Body of pancreas (tissue), 4 donors: ENCODE results near the gene CBR3. TPM values are rescaled to one million over a fixed set of nuclear protein-coding genes. Genes with fewer than 3 reads are reported as not detected.
A peak's percentile ranks its signal among the peaks of the same experiment; 100 is the strongest.

Experiments used
- ATAC-seq: fragments of 150-250 bp; one replicate; pipeline ENCODE4 v1.9.1; 2016
- DNase-seq, 4 donors: peaks; one replicate each; pipeline ENCODE4 v3.0.0-alpha.2; 2019
- H3K27ac ChIP-seq, 4 donors: fragments of 200-600 bp; sonication (generic); 1 replicate in 3 of 4; 2 replicates in 1 of 4; pipeline versions ENCODE4 v1.5.1 to v1.6.1; 2016 to 2019; ENCODE audit warnings: mild to moderate bottlenecking in 1 of 4, mixed read lengths in 1 of 4, moderate library complexity in 1 of 4
- H3K27me3 ChIP-seq, 2 donors: fragments of 200-600 bp; sonication (generic); one replicate each; pipeline ENCODE4 v1.6.0; 2016; ENCODE audit warnings: mild to moderate bottlenecking in 1 of 2
- H3K36me3 ChIP-seq, 2 donors: fragments of 200-600 bp; sonication (generic); replicated peaks in 1 of 2; 2 replicates each; pipeline ENCODE4 v1.5.1; 2016; ENCODE audit warnings: low read depth in 2 of 2; ENCODE audit not compliant: insufficient read depth in 1 of 2
- H3K4me1 ChIP-seq: fragments of 200-600 bp; sonication (generic); one replicate; pipeline ENCODE4 v1.6.0; 2016
- H3K4me3 ChIP-seq, 2 donors: fragments of 200-600 bp; sonication (generic); 1 replicate in 1 of 2; 2 replicates in 1 of 2; pipeline ENCODE4 v1.5.1; 2016 to 2019
- H3K9me3 ChIP-seq, 3 donors: fragments of 200-600 bp; sonication (generic); 1 replicate in 2 of 3; 2 replicates in 1 of 3; pipeline ENCODE4 v1.5.1; 2016
- CTCF ChIP-seq, 7 experiments: fragments of 450-650 bp in 4 of 7; fragments of 200-600 bp in 3 of 7; sonication (generic) in 3 of 7; IDR thresholded peaks; one replicate each; pipeline ENCODE4 v1.5.1; 2016 to 2019; ENCODE audit warnings: antibody characterized with exemption in 7 of 7
- POLR2A ChIP-seq, 3 donors: fragments of 450-650 bp; IDR thresholded peaks; one replicate each; pipeline ENCODE4 v1.6.1; 2016; ENCODE audit warnings: antibody characterized with exemption in 3 of 3, mild to moderate bottlenecking in 2 of 3
- WGBS, 2 donors: methylation state at CpG; one replicate each; pipeline ENCODE4 v1.1.5; 2017; 5-methylcytosine and 5-hydroxymethylcytosine counted together
- intact Hi-C: fragments of 100-400 bp; cut with DNase I; formaldehyde crosslinking; loops from one replicate; pipeline ENCODE4 v1.15.1; 2023
- total RNA-seq, 2 donors: library from RNA; depleted of rRNA; stranded (reverse); fragments of >200 nt; gene quantifications; one replicate each; pipeline ENCODE4 v1.1.0, GENCODE V29; 2016

The CBR3 gene
- total RNA-seq, 2 donors from 2014 or later, result 0.52 to 1.3 TPM

DNA sequence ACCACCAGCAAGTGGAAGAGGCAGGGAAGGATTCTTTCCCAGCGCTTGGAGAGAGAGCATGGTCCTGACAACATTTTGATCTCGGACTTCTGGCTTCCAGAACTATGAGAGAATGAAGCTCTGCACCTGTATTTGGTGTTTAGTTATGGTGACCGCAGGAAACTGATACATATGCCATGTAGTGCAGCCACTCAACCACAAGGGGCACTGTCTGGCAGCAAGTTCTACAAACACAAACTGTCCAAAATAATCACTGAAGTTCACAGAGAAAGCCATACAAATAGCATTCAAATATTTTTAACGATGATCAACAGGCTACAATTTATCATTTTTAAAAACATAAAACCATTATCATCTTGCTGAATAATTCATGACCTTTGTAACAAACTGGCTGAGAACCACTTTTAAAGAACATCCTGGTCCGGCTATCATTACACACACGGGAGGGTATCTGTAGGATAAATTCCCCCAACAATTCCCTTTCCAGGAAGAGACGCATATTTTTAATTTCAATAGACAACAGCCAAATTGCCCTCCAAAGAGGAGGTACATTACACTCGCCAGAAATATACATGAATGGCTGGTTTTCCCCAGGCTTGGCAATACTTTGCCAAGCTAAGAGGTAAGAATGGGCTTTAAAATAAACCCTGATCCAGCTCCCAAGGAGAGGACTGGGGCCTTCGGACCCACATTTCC lies 9.2 kb upstream of the CBR3 start:
- H3K27ac ChIP-seq, result no peak overlapping the region
- 26 to 28% methylated on average over 9 of the region's 9 CpGs for WGBS, 2 donors
- intact Hi-C loops, result no loop called here
- TF ChIP-seq POLR2A (IDR thresholded peaks at IDR 0.05) (no peak), CTCF (IDR thresholded peaks at IDR 0.05) (peak; percentile 73 to 89 (median 75))
- H3K27me3 ChIP-seq, result no peaks in the 10 kb centered on the region
- H3K4me3 ChIP-seq, result no peak overlapping the region
- ATAC-seq, result peak; percentile 66
- peak; percentile 61 to 75 (median 62) for DNase-seq
- no peaks in the 10 kb centered on the region for H3K9me3 ChIP-seq
- no peaks in the 10 kb centered on the region for H3K4me1 ChIP-seq
- no peaks in the 10 kb centered on the region for H3K36me3 ChIP-seq

GRCh38 chr21:36126208-36126565 lies 8.7 kb upstream of the CBR3 start:
- Histone ChIP-seq H3K9me3 (no peaks in the 10 kb centered on the region), H3K4me3 (no peak overlapping the region), H3K27me3 (no peaks in the 10 kb centered on the region), H3K36me3 (no peaks in the 10 kb centered on the region), H3K4me1 (no peaks in the 10 kb centered on the region), H3K27ac (no peak overlapping the region)
- intact Hi-C loops, result no loop called here
- DNase-seq (no peak), ATAC-seq (no peak)
- no peak for TF ChIP-seq CTCF (IDR thresholded peaks at IDR 0.05)
- no peak for TF ChIP-seq POLR2A (IDR thresholded peaks at IDR 0.05)

DNA sequence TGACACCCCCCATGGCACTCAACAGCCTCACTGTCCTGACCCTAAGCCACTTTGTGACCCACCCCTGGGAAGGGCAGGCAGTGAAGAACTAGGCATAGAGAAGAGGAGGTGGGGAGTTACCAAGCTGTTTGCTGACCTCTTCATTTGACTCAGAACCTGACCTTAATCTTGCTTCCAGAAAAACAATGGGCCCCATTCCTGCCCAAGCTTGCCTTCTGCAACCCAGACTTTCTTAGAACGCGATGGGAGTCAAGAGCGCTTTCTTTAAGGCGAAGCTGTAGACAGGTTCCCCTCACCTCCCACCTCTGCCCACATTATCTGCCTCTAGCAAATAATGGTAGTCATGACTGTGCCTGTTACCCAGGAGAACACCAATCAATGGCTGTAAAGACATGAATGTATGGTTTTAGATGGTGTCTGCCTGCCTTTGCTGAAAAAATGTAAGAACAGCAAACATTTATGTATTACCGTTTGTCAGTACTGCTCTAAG lies 8.2 kb upstream of the CBR3 start:
- H3K27ac ChIP-seq, result no peak overlapping the region
- no peaks in the 10 kb centered on the region for H3K36me3 ChIP-seq
- no peak for TF ChIP-seq CTCF (IDR thresholded peaks at IDR 0.05)
- no peak for TF ChIP-seq POLR2A (IDR thresholded peaks at IDR 0.05)
- intact Hi-C loops, result no loop called here
- DNase-seq, result no peak
- no peaks in the 10 kb centered on the region for H3K9me3 ChIP-seq
- no peaks in the 10 kb centered on the region for H3K4me1 ChIP-seq
- WGBS, 2 donors, result 88 to 89% methylated on average over 5 of the region's 5 CpGs
- H3K27me3 ChIP-seq, result no peaks in the 10 kb centered on the region
- no peak overlapping the region for H3K4me3 ChIP-seq
- ATAC-seq, result no peak

DNA sequence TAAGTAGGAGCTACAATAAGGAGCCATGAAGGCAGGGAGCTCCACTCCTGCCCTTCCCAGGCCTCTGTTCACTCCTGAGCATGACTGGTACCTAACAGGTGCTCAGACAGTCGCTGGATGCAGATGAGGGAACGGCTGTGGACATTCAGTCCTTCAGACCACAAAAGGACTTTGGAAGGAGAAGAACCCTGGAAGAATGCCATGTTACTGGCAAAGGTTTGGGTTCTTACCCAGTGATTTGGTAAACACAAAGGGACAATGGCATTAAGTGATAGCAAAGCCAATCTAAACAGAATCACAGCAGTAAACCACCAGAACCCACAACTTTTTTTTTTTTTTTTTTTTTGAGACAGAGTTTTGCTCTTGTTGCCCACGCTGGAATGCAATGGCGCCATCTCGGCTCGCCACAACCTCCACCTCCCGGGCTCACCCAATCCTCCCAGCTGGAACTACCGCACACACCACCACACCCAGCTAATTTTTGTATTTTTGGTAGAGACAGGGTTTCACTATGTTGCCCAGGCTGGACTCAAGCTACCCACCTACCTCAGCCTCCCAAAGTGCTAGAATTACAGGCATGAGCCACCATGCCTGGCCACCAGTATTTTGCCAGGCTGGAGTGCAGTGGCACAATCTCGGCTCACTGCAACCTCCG lies 7.5 kb upstream of the CBR3 start:
- Histone ChIP-seq H3K27ac (no peak overlapping the region), H3K4me1 (no peaks in the 10 kb centered on the region), H3K27me3 (no peaks in the 10 kb centered on the region), H3K36me3 (no peaks in the 10 kb centered on the region), H3K4me3 (no peak overlapping the region), H3K9me3 (no peaks in the 10 kb centered on the region)
- intact Hi-C loops, result no loop called here
- no peak for TF ChIP-seq POLR2A (IDR thresholded peaks at IDR 0.05)
- no peak for TF ChIP-seq CTCF (IDR thresholded peaks at IDR 0.05)
- no peak for ATAC-seq
- no peak for DNase-seq
- 82 to 84% methylated on average over 10 of the region's 10 CpGs for WGBS, 2 donors

- no peak overlapping the region for H3K27ac ChIP-seq
- DNase-seq, result no peak
- no peak overlapping the region for H3K4me3 ChIP-seq
- intact Hi-C loops, result no loop called here
- no peaks in the 10 kb centered on the region for H3K36me3 ChIP-seq
- no peak for ATAC-seq
- no peaks in the 10 kb centered on the region for H3K9me3 ChIP-seq
- H3K4me1 ChIP-seq, result no peaks in the 10 kb centered on the region
- 76 to 81% methylated on average over 5 of the region's 5 CpGs for WGBS, 2 donors
- TF ChIP-seq POLR2A (IDR thresholded peaks at IDR 0.05), result no peak
- no peak for TF ChIP-seq CTCF (IDR thresholded peaks at IDR 0.05)
- H3K27me3 ChIP-seq, result no peaks in the 10 kb centered on the region
These were observed 6.9 kb upstream of the CBR3 start for GRCh38 chr21:36127977-36128376.
